Osteocyte (in vitro differentiated cells): ENCODE data around the gene MAPK8IP3. TPM values are rescaled to one million over a fixed set of nuclear protein-coding genes. Genes with fewer than 3 reads are reported as not detected.

Experiments used
- DNase-seq: peaks from one replicate; pipeline ENCODE4 v3.0.0; 2021; ENCODE audit warnings: mixed read lengths; ENCODE audit not compliant: unreplicated experiment; ENCODE audit errors: extremely low spot score
- H3K27ac Mint-ChIP-seq: one replicate; pipeline ENCODE4 v1.8.0; 2021; ENCODE audit warnings: mild to moderate bottlenecking, mixed read lengths; ENCODE audit not compliant: unreplicated experiment
- H3K27me3 Mint-ChIP-seq: one replicate; pipeline ENCODE4 v1.8.0; 2021; ENCODE audit warnings: mixed read lengths; ENCODE audit not compliant: unreplicated experiment
- H3K36me3 Mint-ChIP-seq: one replicate; pipeline ENCODE4 v1.8.0; 2021; ENCODE audit warnings: mixed read lengths; ENCODE audit not compliant: unreplicated experiment
- H3K4me1 Mint-ChIP-seq: one replicate; pipeline ENCODE4 v1.8.0; 2021; ENCODE audit warnings: mixed read lengths; ENCODE audit not compliant: unreplicated experiment
- H3K4me3 Mint-ChIP-seq: one replicate; pipeline ENCODE4 v1.8.0; 2021; ENCODE audit warnings: mild to moderate bottlenecking, moderate library complexity, mixed read lengths; ENCODE audit not compliant: unreplicated experiment
- H3K9me3 Mint-ChIP-seq: one replicate; pipeline ENCODE4 v1.8.0; 2021; ENCODE audit warnings: mixed read lengths; ENCODE audit not compliant: unreplicated experiment
- CTCF ChIP-seq: fragments of 200-600 bp; sonication (generic); IDR thresholded peaks from 2 replicates; pipeline ENCODE4 v1.5.0; 2021; ENCODE audit warnings: antibody characterized with exemption, mild to moderate bottlenecking, moderate library complexity
- total RNA-seq: library from RNA; stranded (reverse); gene quantifications from 2 replicates; pipeline ENCODE4 v1.2.1, GENCODE V29; 2021

MAPK8IP3 gene
- total RNA-seq, 1 donor from 2014 or later = 105 TPM

GRCh38 chr16:1772362-1772907 is 66.4 kb downstream of the MAPK8IP3 start, which contains the start of gene EME2:
EME2 (plus strand) TSS chr16:1772810; CDS start chr16:1773228, 418 bp downstream.
- no peaks in the 10 kb centered on the region for H3K9me3 Mint-ChIP-seq
- peak within 1 kb of the TSS; percentile 91 for H3K4me3 Mint-ChIP-seq
- no peak for DNase-seq
- peaks cover 5% of the 10 kb centered on the region for H3K36me3 Mint-ChIP-seq
- H3K4me1 Mint-ChIP-seq = peaks cover 20% of the 10 kb centered on the region
- peak within 1 kb of the TSS; percentile 83 for H3K27ac Mint-ChIP-seq
- TF ChIP-seq CTCF = no peak
- no peaks in the 10 kb centered on the region for H3K27me3 Mint-ChIP-seq

- Mint-ChIP-seq H3K4me3 (peak within 1 kb of the TSS; percentile 91), H3K27ac (peak within 1 kb of the TSS; percentile 83), H3K27me3 (no peaks in the 10 kb centered on the region), H3K4me1 (peaks cover 20% of the 10 kb centered on the region), H3K9me3 (no peaks in the 10 kb centered on the region), H3K36me3 (peaks cover 2% of the 10 kb centered on the region)
- peak; percentile 94 for DNase-seq
- TF ChIP-seq CTCF = peak; percentile 95
Observed at GRCh38 chr16:1772908-1773702, 67.1 kb downstream of the MAPK8IP3 start, which contains the start of gene MRPS34. MRPS34 (minus strand) TSS chr16:1773134; CDS start chr16:1773119, 15 bp downstream.

GRCh38 chr16:1773703-1774447 is 67.9 kb downstream of the MAPK8IP3 start:
- no peak for DNase-seq
- Mint-ChIP-seq H3K9me3 (no peaks in the 10 kb centered on the region), H3K4me1 (peaks cover 20% of the 10 kb centered on the region), H3K27me3 (no peaks in the 10 kb centered on the region), H3K4me3 (peak overlapping the region; percentile 91), H3K27ac (peak overlapping the region; percentile 44), H3K36me3 (peaks cover 2% of the 10 kb centered on the region)
- TF ChIP-seq CTCF = peak; percentile 1

GRCh38 chr16:1774448-1774780 is 68.4 kb downstream of the MAPK8IP3 start:
- no peak for TF ChIP-seq CTCF
- Mint-ChIP-seq H3K27ac (no peak overlapping the region), H3K4me1 (peaks cover 22% of the 10 kb centered on the region), H3K27me3 (no peaks in the 10 kb centered on the region), H3K9me3 (no peaks in the 10 kb centered on the region), H3K4me3 (peak overlapping the region; percentile 14), H3K36me3 (peaks cover 2% of the 10 kb centered on the region)
- no peak for DNase-seq
